ENCODE results near the gene CYB5R2.

CYB5R2 gene

GRCh38 chr11:7636350-7636749, 37.0 kb downstream of the CYB5R2 start:
- no peak for DNase-seq

GRCh38 chr11:7635708-7636107, 37.6 kb downstream of the CYB5R2 start:
- no peak for DNase-seq

- no peak for DNase-seq
These were observed 38.2 kb downstream of the CYB5R2 start for GRCh38 chr11:7635137-7635536.

- DNase-seq, result no peak
These were observed 41.1 kb downstream of the CYB5R2 start for GRCh38 chr11:7632211-7632610.

GRCh38 chr11:7630002-7630401, 43.3 kb downstream of the CYB5R2 start:
- no peak for DNase-seq

GRCh38 chr11:7628660-7629059, 44.6 kb downstream of the CYB5R2 start:
- no peak for DNase-seq

GRCh38 chr11:7622721-7623120, 50.6 kb downstream of the CYB5R2 start:
- DNase-seq, result no peak

GRCh38 chr11:7621554-7621953, 51.7 kb downstream of the CYB5R2 start:
- DNase-seq, result no peak

- DNase-seq, result no peak
These were observed 52.2 kb downstream of the CYB5R2 start for GRCh38 chr11:7621090-7621489.

- DNase-seq, result no peak
These were observed 54.0 kb downstream of the CYB5R2 start for GRCh38 chr11:7619322-7619721.

GRCh38 chr11:7617032-7617431, 56.3 kb downstream of the CYB5R2 start:
- no peak for DNase-seq

Measured in 8988T (cell line).